Small intestine (tissue), 7 donors: ENCODE data around the gene RAPGEF1. TPM values are rescaled to one million over a fixed set of nuclear protein-coding genes. Genes with fewer than 3 reads are reported as not detected.

Experiments
- DNase-seq, 2 donors: peaks; one replicate each; pipeline versions ENCODE4 v3.0.0 to v3.0.0-alpha.2; 2013
- FAIRE-seq: peaks from 2 replicates; lab custom pipeline; 2012; peaks lifted over from hg19 to GRCh38; lab: Jason Lieb, UNC
- H3K27ac ChIP-seq, 3 donors: one replicate each; pipeline ENCODE4 v1.5.1; 2013; ENCODE audit warnings: low read length in 2 of 3, mild to moderate bottlenecking in 2 of 3, control low read depth in 1 of 3, inconsistent platforms in 1 of 3, low read depth in 1 of 3, moderate library complexity in 1 of 3
- H3K27me3 ChIP-seq, 3 donors: one replicate each; pipeline ENCODE4 v1.6.1; 2013; ENCODE audit warnings: low read length in 3 of 3, inconsistent platforms in 1 of 3; ENCODE audit not compliant: control insufficient read depth in 3 of 3, insufficient read depth in 3 of 3
- H3K36me3 ChIP-seq, 3 donors: one replicate each; pipeline ENCODE4 v1.6.1; 2013; ENCODE audit warnings: low read length in 3 of 3, inconsistent platforms in 1 of 3, low read depth in 1 of 3, mild to moderate bottlenecking in 1 of 3, moderate library complexity in 1 of 3; ENCODE audit not compliant: control insufficient read depth in 3 of 3, insufficient read depth in 2 of 3
- H3K4me1 ChIP-seq, 3 donors: one replicate each; pipeline ENCODE4 v1.6.1; 2013; ENCODE audit warnings: low read length in 2 of 3, inconsistent platforms in 1 of 3, low read depth in 1 of 3, mild to moderate bottlenecking in 1 of 3, moderate library complexity in 1 of 3; ENCODE audit not compliant: control insufficient read depth in 3 of 3, insufficient read depth in 2 of 3
- H3K4me3 ChIP-seq, 3 donors: one replicate each; pipeline ENCODE4 v1.5.1; 2013; ENCODE audit warnings: low read length in 3 of 3, control low read depth in 1 of 3, inconsistent platforms in 1 of 3, low read depth in 1 of 3, mild to moderate bottlenecking in 1 of 3, moderate library complexity in 1 of 3
- H3K9me3 ChIP-seq, 2 donors: one replicate each; pipeline ENCODE4 v1.6.1; 2013; ENCODE audit warnings: low read depth in 1 of 2, low read length in 1 of 2; ENCODE audit not compliant: control insufficient read depth in 2 of 2, insufficient read depth in 1 of 2
- WGBS, 3 donors: extraction: QIAGEN DNeasy Blood & Tissue Kit; methylation state at CpG; one replicate each; pipeline ENCODE4 v1.1.7; 2013; 5-methylcytosine and 5-hydroxymethylcytosine counted together
- polyA plus RNA-seq, 4 donors: library from polyadenylated mRNA; stranded (reverse) in 3 of 4; unstranded in 1 of 4; fragments of 200-250 nt in 3 of 4; fragments of 120-200 nt in 1 of 4; gene quantifications; one replicate each; pipeline versions ENCODE4 v1.2.1 to v1.2.3, GENCODE V29; 2013
- donor health status: healthy with polysubstance abuse.
- donor health status: control.
- donor health status: control.
- donor health status: Bipolar disorder and iron deficiency.
- donor health status: healthy.

RAPGEF1 gene
- polyA plus RNA-seq, 4 donors, result 15.4 to 43.4 (median 21.2) TPM

GRCh38 chr9:131773911-131774379 lies 34.1 kb upstream of the RAPGEF1 start:
- FAIRE-seq (no peak), DNase-seq (peak; percentile 21 to 67)
- Histone ChIP-seq H3K27ac (no peak overlapping the region), H3K27me3 (peaks cover 0 to 5% (median 0%) of the 10 kb centered on the region in 3 donors), H3K9me3 (no peaks in the 10 kb centered on the region), H3K4me3 (no peak overlapping the region), H3K4me1 (no peaks in the 10 kb centered on the region), H3K36me3 (no peaks in the 10 kb centered on the region)
- 17 to 20% (median 19%) methylated on average over 6 of the region's 6 CpGs for WGBS, 3 donors

GRCh38 chr9:131772940-131773339 lies 33.1 kb upstream of the RAPGEF1 start:
- Histone ChIP-seq H3K36me3 (no peaks in the 10 kb centered on the region), H3K4me1 (no peaks in the 10 kb centered on the region), H3K27ac (no peak overlapping the region), H3K27me3 (peaks cover 0 to 5% (median 0%) of the 10 kb centered on the region in 3 donors), H3K9me3 (no peaks in the 10 kb centered on the region), H3K4me3 (no peak overlapping the region)
- 72 to 81% (median 76%) methylated on average over 3 of the region's 3 CpGs for WGBS, 3 donors
- no peak for DNase-seq
- no peak for FAIRE-seq

- 66 to 83% (median 80%) methylated on average over 3 of the region's 3 CpGs for WGBS, 3 donors
These were observed 31.8 kb upstream of the RAPGEF1 start for GRCh38 chr9:131771646-131772045.

GRCh38 chr9:131769361-131769760 lies 29.5 kb upstream of the RAPGEF1 start:
- Histone ChIP-seq H3K4me1 (no peaks in the 10 kb centered on the region), H3K27ac (no peak overlapping the region), H3K4me3 (no peak overlapping the region), H3K9me3 (no peaks in the 10 kb centered on the region), H3K36me3 (no peaks in the 10 kb centered on the region), H3K27me3 (peaks cover 0 to 8% (median 5%) of the 10 kb centered on the region in 3 donors)
- DNase-seq (no peak), FAIRE-seq (no peak)
- WGBS, 3 donors, result 49 to 73% (median 69%) methylated on average over 2 to 3 of the region's 3 CpGs

More at GRCh38 chr9:131771646-131772045, 31.8 kb upstream of the RAPGEF1 start:
- no peaks in the 10 kb centered on the region for H3K4me1 ChIP-seq
- no peaks in the 10 kb centered on the region for H3K36me3 ChIP-seq
- no peaks in the 10 kb centered on the region for H3K9me3 ChIP-seq
- H3K27me3 ChIP-seq, result peaks cover 0 to 5% (median 0%) of the 10 kb centered on the region in 3 donors
- no peak overlapping the region for H3K4me3 ChIP-seq
- H3K27ac ChIP-seq, result no peak overlapping the region
- FAIRE-seq, result no peak
- DNase-seq, result no peak

GRCh38 chr9:131764568-131764967 lies 24.7 kb upstream of the RAPGEF1 start:
- peaks cover 0 to 7% (median 5%) of the 10 kb centered on the region in 3 donors for H3K27me3 ChIP-seq
- H3K4me1 ChIP-seq, result no peaks in the 10 kb centered on the region
- DNase-seq, result no peak
- no peaks in the 10 kb centered on the region for H3K36me3 ChIP-seq
- WGBS, 3 donors, result 78 to 86% (median 82%) methylated on average over 2 of the region's 2 CpGs
- no peak overlapping the region for H3K27ac ChIP-seq
- FAIRE-seq, result no peak
- no peaks in the 10 kb centered on the region for H3K9me3 ChIP-seq
- no peak overlapping the region for H3K4me3 ChIP-seq

- FAIRE-seq, result no peak
These were observed 22.6 kb upstream of the RAPGEF1 start for GRCh38 chr9:131762356-131762932.

GRCh38 chr9:131759017-131759647 lies 19.3 kb upstream of the RAPGEF1 start:
- Histone ChIP-seq H3K36me3 (no peaks in the 10 kb centered on the region), H3K4me1 (no peaks in the 10 kb centered on the region), H3K27ac (no peak overlapping the region), H3K9me3 (no peaks in the 10 kb centered on the region), H3K27me3 (peaks cover 0 to 13% (median 2%) of the 10 kb centered on the region in 3 donors), H3K4me3 (no peak overlapping the region)
- 31 to 47% (median 41%) methylated on average over 4 of the region's 4 CpGs for WGBS, 3 donors
- DNase-seq (peak in 1 of 2 donors; percentile 11), FAIRE-seq (no peak)

More at GRCh38 chr9:131762356-131762932, 22.6 kb upstream of the RAPGEF1 start:
- peaks cover 0 to 13% (median 5%) of the 10 kb centered on the region in 3 donors for H3K27me3 ChIP-seq
- no peaks in the 10 kb centered on the region for H3K4me1 ChIP-seq
- no peaks in the 10 kb centered on the region for H3K9me3 ChIP-seq
- DNase-seq, result peak; percentile 57 to 79
- H3K36me3 ChIP-seq, result no peaks in the 10 kb centered on the region
- WGBS, 3 donors, result 9 to 11% (median 11%) methylated on average over 38 of the region's 38 CpGs
- H3K27ac ChIP-seq, result no peak overlapping the region
- no peak overlapping the region for H3K4me3 ChIP-seq

GRCh38 chr9:131757549-131757948 lies 17.7 kb upstream of the RAPGEF1 start:
- H3K36me3 ChIP-seq, result no peaks in the 10 kb centered on the region
- 43 to 51% (median 50%) methylated on average over 4 of the region's 4 CpGs for WGBS, 3 donors
- no peak overlapping the region for H3K27ac ChIP-seq
- FAIRE-seq (no peak), DNase-seq (no peak)
- H3K9me3 ChIP-seq, result no peaks in the 10 kb centered on the region
- peaks cover 0 to 11% (median 2%) of the 10 kb centered on the region in 3 donors for H3K27me3 ChIP-seq
- no peak overlapping the region for H3K4me3 ChIP-seq
- no peaks in the 10 kb centered on the region for H3K4me1 ChIP-seq
